SU-DHL-6 (cell line): ENCODE data around the gene UBAC1.

Experiments
- CTCF ChIP-seq: fragments of 200-600 bp; sonication (generic); IDR thresholded peaks from one replicate; pipeline ENCODE4 v1.5.1; 2017; ENCODE audit warnings: antibody characterized with exemption, mild to moderate bottlenecking, low read length, moderate library complexity; ENCODE audit not compliant: insufficient read depth, poor library complexity, severe bottlenecking
- EZH2phosphoT487 ChIP-seq: fragments of 200-600 bp; sonication (generic), shearing (Covaris generic); conservative IDR thresholded peaks from 2 replicates; pipeline ENCODE4 v1.6.1; 2018; ENCODE audit warnings: mild to moderate bottlenecking, antibody characterized with exemption, low read length, moderate library complexity, mixed read lengths

GRCh38 chr9:135908093-135908753 lies 53.0 kb downstream of the UBAC1 start:
- TF ChIP-seq CTCF, result no peak
- no peak for TF ChIP-seq EZH2phosphoT487
